Ammon's horn (tissue), 1 donor: ENCODE data around the gene LCMT2.

ENCODE experiments used
- DNase-seq: peaks from one replicate; pipeline ENCODE4 v3.0.0-alpha.2; 2016; ENCODE audit warnings: low spot score

Gene LCMT2

GRCh38 chr15:43274136-43274535 lies 56.2 kb downstream of the LCMT2 start:
- no peak for DNase-seq
